Left ventricle myocardium inferior (tissue), 1 donor: ENCODE results near the gene FAIM2. TPM values are rescaled to one million over a fixed set of nuclear protein-coding genes. Genes with fewer than 3 reads are reported as not detected.
"Not testable (repeated sequence)": the region's sequence is repeated elsewhere in the genome, so short reads cannot be mapped to it uniquely, and the experiment has no call there.

Source experiments
- DNase-seq: peaks from one replicate; pipeline ENCODE4 v3.0.0-alpha.2; 2020
- H3K27ac ChIP-seq: fragments of 200-600 bp; replicated peaks from 2 replicates; pipeline ENCODE4 v1.8.0; 2021
- H3K27me3 ChIP-seq: fragments of 200-600 bp; 2 replicates; pipeline ENCODE4 v1.8.0; 2021; ENCODE audit warnings: low read depth
- H3K36me3 ChIP-seq: fragments of 200-600 bp; 2 replicates; pipeline ENCODE4 v1.8.0; 2021
- H3K4me1 ChIP-seq: fragments of 200-600 bp; 2 replicates; pipeline ENCODE4 v1.8.0; 2021
- H3K4me3 ChIP-seq: fragments of 200-600 bp; 2 replicates; pipeline ENCODE4 v1.8.0; 2021; ENCODE audit warnings: mild to moderate bottlenecking, moderate library complexity
- H3K9me3 ChIP-seq: fragments of 200-600 bp; replicated peaks from 2 replicates; pipeline ENCODE4 v1.8.0; 2021
- CTCF ChIP-seq: fragments of 200-600 bp; IDR thresholded peaks from 2 replicates; pipeline ENCODE4 v1.8.0; 2021; ENCODE audit warnings: antibody characterized with exemption, mild to moderate bottlenecking, borderline replicate concordance
- intact Hi-C: fragments of 100-400 bp; cut with micrococcal nuclease; formaldehyde crosslinking; loops from one replicate; pipeline ENCODE4 v1.11.0; 2022
- total RNA-seq: library from RNA; stranded (reverse); fragmentation: NEBNext Ultra II Directional; extraction: Animal tissue kit (Norgen Biotek cat#: 25700); gene quantifications from one replicate; pipeline ENCODE4 v1.2.1, GENCODE V29; 2021
- donor health status: DM: no; HTN: yes; CAD: no; lungs with severe emphysema.

FAIM2 gene
- total RNA-seq, 1 donor from 2014 or later: 7.4 TPM

DNA sequence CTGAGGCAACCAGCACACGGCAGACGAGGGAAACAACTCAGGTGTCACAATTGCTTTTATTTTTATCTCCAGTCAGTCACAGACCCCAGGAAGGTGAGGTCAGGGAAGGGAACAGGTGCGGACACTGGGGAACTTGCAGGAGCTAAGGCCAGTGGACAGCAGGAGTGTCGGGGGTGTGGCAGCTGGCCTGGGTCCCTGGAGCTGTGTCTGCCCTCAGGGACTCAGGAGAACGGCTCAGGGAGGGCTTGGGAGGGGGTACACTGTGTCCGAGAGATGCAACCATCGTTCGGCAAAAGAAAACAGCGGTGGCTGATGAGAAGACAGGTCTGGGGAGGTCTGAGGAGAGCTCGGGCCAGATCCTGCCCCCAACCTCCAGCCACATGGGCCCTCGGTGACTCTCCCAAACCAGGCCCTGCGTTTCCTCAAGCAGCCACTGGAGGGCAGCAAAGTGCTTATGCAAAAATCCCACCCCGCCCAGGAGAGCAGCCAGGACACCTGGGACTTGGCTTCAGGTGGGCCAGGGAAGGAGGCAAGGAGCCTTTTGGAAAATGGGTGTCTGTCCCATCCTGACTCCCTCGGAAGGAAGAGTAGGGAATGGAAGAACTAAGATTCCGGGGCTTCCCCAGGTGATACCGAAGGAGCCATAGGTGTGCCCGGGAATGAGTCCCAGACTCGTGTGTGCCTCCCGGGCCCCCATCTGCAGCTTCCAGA is 36.7 kb downstream of the FAIM2 start:
- Histone ChIP-seq H3K36me3 (no peaks in the 10 kb centered on the region), H3K27ac (peak overlapping the region; percentile 82), H3K27me3 (peaks cover 20% of the 10 kb centered on the region), H3K4me1 (peaks cover 39% of the 10 kb centered on the region), H3K4me3 (no peak overlapping the region), H3K9me3 (no peaks in the 10 kb centered on the region)
- TF ChIP-seq CTCF: peak; percentile 98
- DNase-seq: peak; percentile 74
- intact Hi-C loops: loop anchor here (10.0 kb wide), 2 partner anchors 78 to 188 kb away; partner anchors contain the start of gene ASIC1

DNA sequence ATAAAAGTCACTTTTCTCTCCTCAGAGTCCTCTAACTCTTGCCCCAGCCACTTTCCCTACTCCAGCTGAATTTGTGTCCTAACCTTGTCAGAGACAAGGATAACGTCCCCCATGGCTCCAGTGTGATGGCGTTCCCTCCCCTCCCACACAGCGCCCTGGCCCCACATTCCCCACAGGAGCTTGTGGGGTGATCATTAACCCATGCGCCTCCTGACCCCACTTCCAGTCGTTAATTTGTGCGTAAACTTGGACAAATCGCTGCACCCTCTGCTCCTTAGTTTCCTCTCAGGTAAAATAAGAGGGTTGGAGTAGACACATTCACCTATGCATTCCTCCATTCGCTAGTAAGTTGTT is 37.9 kb downstream of the FAIM2 start:
- intact Hi-C loops: loop anchor here (10.0 kb wide), 2 partner anchors 79 to 189 kb away; partner anchors contain the start of gene ASIC1
- Histone ChIP-seq H3K4me1 (peaks cover 39% of the 10 kb centered on the region), H3K27ac (no peak overlapping the region), H3K9me3 (no peaks in the 10 kb centered on the region), H3K27me3 (peaks cover 20% of the 10 kb centered on the region), H3K4me3 (no peak overlapping the region), H3K36me3 (no peaks in the 10 kb centered on the region)
- no peak for DNase-seq
- no peak for TF ChIP-seq CTCF

DNA sequence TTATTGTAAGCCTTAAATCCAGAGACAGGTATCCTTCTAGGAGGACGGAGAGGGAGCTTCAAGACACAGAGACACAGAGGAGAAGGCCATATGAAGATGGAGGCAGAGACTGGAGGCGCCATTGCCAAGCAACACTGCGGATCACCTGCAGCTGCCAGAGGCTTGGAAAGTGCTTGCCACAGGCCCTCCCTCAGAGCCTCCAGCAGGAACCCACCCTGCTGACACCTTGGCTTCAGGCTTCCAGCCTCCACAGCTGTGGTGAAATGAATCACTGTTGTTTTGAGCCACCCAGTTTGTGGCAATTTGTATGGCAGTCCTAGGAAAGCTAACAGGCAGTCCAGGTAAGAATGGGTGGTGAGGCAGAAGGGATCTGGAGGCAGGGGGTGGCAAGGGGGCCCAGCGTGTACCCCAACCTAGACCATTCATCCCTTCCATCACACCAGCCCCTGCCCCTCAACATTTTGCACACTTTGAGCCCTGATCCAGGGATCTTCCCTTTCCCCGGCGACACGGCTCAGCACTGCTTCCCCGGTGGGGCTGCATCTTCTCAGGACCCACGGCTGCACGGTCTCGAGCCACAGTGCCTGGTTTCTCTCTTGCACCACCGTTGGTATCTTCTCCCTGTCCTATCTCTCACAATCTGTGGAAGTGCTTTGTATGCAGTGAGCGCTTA is 38.5 kb downstream of the FAIM2 start:
- H3K36me3 ChIP-seq: no peaks in the 10 kb centered on the region
- H3K27ac ChIP-seq: no peak overlapping the region
- peaks cover 20% of the 10 kb centered on the region for H3K27me3 ChIP-seq
- no peak for TF ChIP-seq CTCF
- intact Hi-C loops: loop anchor here (10.0 kb wide), 2 partner anchors 80 to 190 kb away; partner anchors contain the start of gene ASIC1
- no peak for DNase-seq
- peaks cover 34% of the 10 kb centered on the region for H3K4me1 ChIP-seq
- no peaks in the 10 kb centered on the region for H3K9me3 ChIP-seq
- H3K4me3 ChIP-seq: no peak overlapping the region

- no peak overlapping the region for H3K4me3 ChIP-seq
- DNase-seq: no peak
- intact Hi-C loops: loop anchor here (10.0 kb wide), 2 partner anchors 80 to 190 kb away; partner anchors contain the start of gene ASIC1
- H3K27me3 ChIP-seq: peaks cover 20% of the 10 kb centered on the region
- TF ChIP-seq CTCF: no peak
- H3K9me3 ChIP-seq: no peaks in the 10 kb centered on the region
- H3K27ac ChIP-seq: no peak overlapping the region
- H3K36me3 ChIP-seq: no peaks in the 10 kb centered on the region
- peaks cover 29% of the 10 kb centered on the region for H3K4me1 ChIP-seq
Observed at GRCh38 chr12:49864798-49865090, 39.0 kb downstream of the FAIM2 start.

- Histone ChIP-seq H3K4me3 (no peak overlapping the region), H3K9me3 (no peaks in the 10 kb centered on the region), H3K36me3 (no peaks in the 10 kb centered on the region), H3K27me3 (peaks cover 20% of the 10 kb centered on the region), H3K4me1 (peaks cover 24% of the 10 kb centered on the region), H3K27ac (no peak overlapping the region)
- intact Hi-C loops: loop anchor here (10.0 kb wide), 2 partner anchors 81 to 191 kb away; partner anchors contain the start of gene ASIC1
- no peak for TF ChIP-seq CTCF
- no peak for DNase-seq
Observed at GRCh38 chr12:49863946-49864797, 39.5 kb downstream of the FAIM2 start.

GRCh38 chr12:49860921-49861320 is 42.8 kb downstream of the FAIM2 start:
- H3K36me3 ChIP-seq, H3K4me1 ChIP-seq, H3K27ac ChIP-seq, H3K4me3 ChIP-seq, H3K9me3 ChIP-seq, DNase-seq: not testable (repeated sequence)
- intact Hi-C loops: loop anchor here (10.0 kb wide), 2 partner anchors 84 to 194 kb away; partner anchors contain the start of gene ASIC1
- peaks cover 20% of the 10 kb centered on the region for H3K27me3 ChIP-seq

GRCh38 chr12:49855890-49856289 is 47.8 kb downstream of the FAIM2 start:
- H3K4me3 ChIP-seq, H3K4me1 ChIP-seq, intact Hi-C loops, H3K27ac ChIP-seq, H3K36me3 ChIP-seq, H3K9me3 ChIP-seq, DNase-seq: not testable (repeated sequence)
- H3K27me3 ChIP-seq: peaks cover 12% of the 10 kb centered on the region
